Natural killer cell (primary cell): ENCODE results near the gene ADGRE1. TPM values are rescaled to one million over a fixed set of nuclear protein-coding genes. Genes with fewer than 3 reads are reported as not detected.

ENCODE experiments used
- ATAC-seq, 3 donors: fragments of 150-1000 bp in 2 of 3; fragments of 200-7000 bp in 1 of 3; cut with Tn5 transposase; 1 replicate in 1 of 3; 2 replicates in 2 of 3; pipeline ENCODE4 v1.10.0; 2021; ENCODE audit warnings: mild to moderate bottlenecking in 2 of 3, moderate library complexity in 2 of 3
- DNase-seq, 2 donors: peaks; one replicate each; pipeline versions ENCODE4 v3.0.0 to v3.0.0-alpha.2; 2013 to 2021; ENCODE audit warnings: mixed read lengths in 1 of 2
- H3K27ac ChIP-seq: one replicate; pipeline ENCODE4 v1.5.1; 2013; ENCODE audit warnings: mild to moderate bottlenecking, low read length
- H3K27me3 ChIP-seq: one replicate; pipeline ENCODE4 v1.6.1; 2013; ENCODE audit warnings: low read length; ENCODE audit not compliant: control insufficient read depth, insufficient read depth
- H3K36me3 ChIP-seq: one replicate; pipeline ENCODE4 v1.6.1; 2013; ENCODE audit warnings: low read length; ENCODE audit not compliant: control insufficient read depth, insufficient read depth
- H3K4me1 ChIP-seq: one replicate; pipeline ENCODE4 v1.6.1; 2013; ENCODE audit warnings: low read length; ENCODE audit not compliant: control insufficient read depth, insufficient read depth
- H3K4me3 ChIP-seq: one replicate; pipeline ENCODE4 v1.5.1; 2013; ENCODE audit warnings: low read length
- H3K9me3 ChIP-seq: one replicate; pipeline ENCODE4 v1.6.1; 2013; ENCODE audit warnings: low read length; ENCODE audit not compliant: control insufficient read depth, insufficient read depth
- H3K27ac Mint-ChIP-seq, 2 donors: one replicate each; pipeline ENCODE4 v1.8.0; 2022; ENCODE audit warnings: mild to moderate bottlenecking in 2 of 2, mixed read lengths in 2 of 2, moderate library complexity in 1 of 2
- H3K27me3 Mint-ChIP-seq, 2 donors: one replicate each; pipeline ENCODE4 v1.8.0; 2022; ENCODE audit warnings: low read depth in 2 of 2, mixed read lengths in 2 of 2
- H3K36me3 Mint-ChIP-seq: one replicate; pipeline ENCODE4 v1.8.0; 2022; ENCODE audit warnings: mixed read lengths
- H3K4me1 Mint-ChIP-seq, 2 donors: one replicate each; pipeline ENCODE4 v1.8.0; 2022; ENCODE audit warnings: mixed read lengths in 2 of 2
- H3K4me3 Mint-ChIP-seq: one replicate; pipeline ENCODE4 v1.8.0; 2022; ENCODE audit warnings: mild to moderate bottlenecking, moderate library complexity, mixed read lengths
- H3K9me3 Mint-ChIP-seq, 2 donors: one replicate each; pipeline ENCODE4 v1.8.0; 2022; ENCODE audit warnings: mixed read lengths in 2 of 2
- CTCF ChIP-seq: fragments of 200-600 bp; IDR thresholded peaks from one replicate; pipeline ENCODE4 v1.8.0; 2022; ENCODE audit warnings: antibody characterized with exemption
- WGBS: methylation state at CpG from one replicate; pipeline ENCODE4 v1.1.7; 2013; ENCODE audit warnings: missing lambda C conversion rate; ENCODE audit not compliant: insufficient coverage; 5-methylcytosine and 5-hydroxymethylcytosine counted together
- intact Hi-C: fragments of 100-400 bp; cut with micrococcal nuclease; formaldehyde crosslinking; loops from one replicate; pipeline ENCODE4 v1.14.2; 2022
- total RNA-seq, 4 donors: library from RNA; stranded (reverse); fragments of 120-200 nt in 1 of 4; gene quantifications; one replicate each; pipeline versions ENCODE4 v1.2.3 to v1.2.4, GENCODE V29; 2013 to 2022

Gene ADGRE1
- total RNA-seq, 3 donors from 2014 or later (not counting 1 experiment from before 2014, with no cell fraction given), result 2.6 to 13.7 (median 13.0) TPM

- H3K36me3 Mint-ChIP-seq, result no peaks in the 10 kb centered on the region
- H3K9me3 ChIP-seq, result peaks cover 2% of the 10 kb centered on the region
- TF ChIP-seq CTCF, result no peak
- H3K9me3 Mint-ChIP-seq, result peaks cover under 1 to 2% of the 10 kb centered on the region in 2 donors
- no peaks in the 10 kb centered on the region for H3K4me1 ChIP-seq
- H3K27me3 Mint-ChIP-seq, result peaks cover 0 to 3% of the 10 kb centered on the region in 2 donors
- no peak for ATAC-seq
- H3K36me3 ChIP-seq, result no peaks in the 10 kb centered on the region
- peaks cover 2% of the 10 kb centered on the region for H3K27me3 ChIP-seq
- H3K4me3 ChIP-seq, result no peak overlapping the region
- DNase-seq, result no peak
- intact Hi-C loops, result no loop called here
- 89% methylated on average over 2 of the region's 3 CpGs for WGBS
- H3K4me1 Mint-ChIP-seq, result no peaks in the 10 kb centered on the region
- H3K27ac Mint-ChIP-seq, result no peak overlapping the region
- no peak overlapping the region for H3K4me3 Mint-ChIP-seq
- H3K27ac ChIP-seq, result no peak overlapping the region
Observed at GRCh38 chr19:6935069-6935468, 47.7 kb downstream of the ADGRE1 start.

- H3K4me3 ChIP-seq, result no peak overlapping the region
- H3K27me3 ChIP-seq, result peaks cover 2% of the 10 kb centered on the region
- Mint-ChIP-seq H3K9me3 (peaks cover 0 to 2% of the 10 kb centered on the region in 2 donors), H3K4me3 (no peak overlapping the region), H3K36me3 (no peaks in the 10 kb centered on the region), H3K27me3 (peaks cover 0 to 3% of the 10 kb centered on the region in 2 donors), H3K4me1 (no peaks in the 10 kb centered on the region), H3K27ac (no peak overlapping the region)
- 100% methylated on average over 2 of the region's 5 CpGs for WGBS
- no peak overlapping the region for H3K27ac ChIP-seq
- H3K4me1 ChIP-seq, result no peaks in the 10 kb centered on the region
- H3K9me3 ChIP-seq, result no peaks in the 10 kb centered on the region
- intact Hi-C loops, result no loop called here
- ATAC-seq (no peak), DNase-seq (no peak)
- H3K36me3 ChIP-seq, result no peaks in the 10 kb centered on the region
- no peak for TF ChIP-seq CTCF
Observed at GRCh38 chr19:6935618-6936017, 48.2 kb downstream of the ADGRE1 start.

GRCh38 chr19:6945733-6946132 lies 58.4 kb downstream of the ADGRE1 start:
- no peaks in the 10 kb centered on the region for H3K36me3 Mint-ChIP-seq

More at GRCh38 chr19:6945733-6946132, 58.4 kb downstream of the ADGRE1 start:
- H3K4me3 Mint-ChIP-seq, result no peak overlapping the region
- 90% methylated on average over 2 of the region's 3 CpGs for WGBS
- Histone ChIP-seq H3K9me3 (no peaks in the 10 kb centered on the region), H3K27ac (no peak overlapping the region), H3K27me3 (no peaks in the 10 kb centered on the region), H3K4me1 (no peaks in the 10 kb centered on the region), H3K36me3 (no peaks in the 10 kb centered on the region), H3K4me3 (no peak overlapping the region)
- H3K9me3 Mint-ChIP-seq, result no peaks in the 10 kb centered on the region
- H3K27me3 Mint-ChIP-seq, result peaks cover 0 to 4% of the 10 kb centered on the region in 2 donors
- intact Hi-C loops, result no loop called here
- DNase-seq, result no peak
- H3K27ac Mint-ChIP-seq, result no peak overlapping the region
- H3K4me1 Mint-ChIP-seq, result peaks cover 0 to 5% of the 10 kb centered on the region in 2 donors
- no peak for ATAC-seq
- no peak for TF ChIP-seq CTCF
